Activated CD4-positive, CD25-positive, alpha-beta regulatory T cell treated with anti-CD3 and anti-CD28 coated beads, Interleukin-2, amount 50 U/mL, for 72 hours (primary cell): ENCODE data around the gene ABHD12.
A peak's percentile ranks its signal among the peaks of the same experiment; 100 is the strongest.
"Not testable (repeated sequence)": the region's sequence is repeated elsewhere in the genome, so short reads cannot be mapped to it uniquely, and the experiment has no call there.

Experiments
- DNase-seq: peaks from one replicate; pipeline ENCODE4 v3.0.0; 2021

Gene ABHD12

GRCh38 chr20:25390538-25391528 is at the start of gene ABHD12:
Gene ABHD12, minus strand, starts transcription at chr20:25390835. Its CDS starts 132 bp downstream, at chr20:25390703.
- DNase-seq, result peak; percentile 91

GRCh38 chr20:25439328-25439727 is 48.7 kb upstream of the ABHD12 start:
- no peak for DNase-seq

GRCh38 chr20:25437153-25437581 is 46.5 kb upstream of the ABHD12 start:
- DNase-seq, result no peak

- DNase-seq, result no peak
Observed at GRCh38 chr20:25424536-25424935, 33.9 kb upstream of the ABHD12 start.

- DNase-seq, result no peak
Observed at GRCh38 chr20:25422032-25422431, 31.4 kb upstream of the ABHD12 start.

- DNase-seq, result no peak
Observed at GRCh38 chr20:25421102-25421501, 30.5 kb upstream of the ABHD12 start.

- DNase-seq, result no peak
Observed at GRCh38 chr20:25418776-25419175, 28.1 kb upstream of the ABHD12 start.

- DNase-seq, result no peak
Observed at GRCh38 chr20:25408890-25409289, 18.3 kb upstream of the ABHD12 start.

- no peak for DNase-seq
Observed at GRCh38 chr20:25408170-25408547, 17.5 kb upstream of the ABHD12 start.

- DNase-seq, result peak; percentile 84
Observed at GRCh38 chr20:25407311-25408169, 16.9 kb upstream of the ABHD12 start, which contains the start of gene GINS1. Gene GINS1, plus strand, starts transcription at chr20:25407673. Its CDS starts 148 bp downstream, at chr20:25407821.

- no peak for DNase-seq
Observed at GRCh38 chr20:25402583-25402982, 11.9 kb upstream of the ABHD12 start.

- not testable (repeated sequence) for DNase-seq
Observed at GRCh38 chr20:25400291-25400732, 9.7 kb upstream of the ABHD12 start.

- no peak for DNase-seq
Observed at GRCh38 chr20:25399037-25399430, 8.4 kb upstream of the ABHD12 start.

GRCh38 chr20:25398376-25399036 is 7.9 kb upstream of the ABHD12 start:
- DNase-seq, result no peak

GRCh38 chr20:25397821-25398220 is 7.2 kb upstream of the ABHD12 start:
- DNase-seq, result no peak

GRCh38 chr20:25397096-25397495 is 6.5 kb upstream of the ABHD12 start:
- DNase-seq, result no peak

GRCh38 chr20:25394996-25395395 is 4.4 kb upstream of the ABHD12 start:
- DNase-seq, result no peak

GRCh38 chr20:25394276-25394675 is 3.6 kb upstream of the ABHD12 start:
- DNase-seq, result no peak

GRCh38 chr20:25389858-25390537 is 637 bp downstream of the ABHD12 start:
- peak; percentile 46 for DNase-seq

- DNase-seq, result no peak
Observed at GRCh38 chr20:25389401-25389857, 1.2 kb downstream of the ABHD12 start.

GRCh38 chr20:25382704-25383370 is 7.8 kb downstream of the ABHD12 start:
- DNase-seq, result no peak
